GM19397 (cell line): ENCODE measurements around the gene PAX2.

Experiments
- ATAC-seq: cut with Tn5 transposase; IDR thresholded peaks from one replicate; pipeline ENCODE4 v1.9.1; 2021; ENCODE audit warnings: mild to moderate bottlenecking, moderate library complexity; ENCODE audit not compliant: unreplicated experiment

PAX2 gene

DNA sequence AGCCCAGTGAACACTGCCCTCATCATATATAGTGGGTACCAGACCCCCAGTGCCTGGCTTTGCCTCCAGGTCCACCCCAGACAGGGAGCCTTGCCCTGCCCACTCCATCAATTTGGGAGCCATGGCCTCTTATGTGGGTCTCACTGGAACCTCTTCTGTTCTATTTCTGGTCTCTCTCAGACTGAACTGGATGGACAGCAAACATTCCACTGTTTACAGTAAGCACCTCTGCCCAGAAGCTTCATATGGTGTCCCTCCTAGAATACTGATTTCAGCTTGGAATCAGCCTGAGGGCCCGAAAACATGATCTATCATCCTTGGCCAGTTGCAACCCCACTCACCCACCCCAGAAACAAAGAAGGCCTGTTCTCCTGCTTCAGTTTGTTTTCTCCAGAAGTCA is 86.4 kb downstream of the PAX2 start:
- ATAC-seq = no peak

GRCh38 chr10:100835810-100836209 is 90.4 kb downstream of the PAX2 start:
- no peak for ATAC-seq

- ATAC-seq = no peak
Measured at GRCh38 chr10:100836891-100837290, 91.5 kb downstream of the PAX2 start.

- no peak for ATAC-seq
Measured at GRCh38 chr10:100837300-100837699, 91.9 kb downstream of the PAX2 start.

GRCh38 chr10:100838986-100839385 is 93.6 kb downstream of the PAX2 start:
- ATAC-seq = no peak

DNA sequence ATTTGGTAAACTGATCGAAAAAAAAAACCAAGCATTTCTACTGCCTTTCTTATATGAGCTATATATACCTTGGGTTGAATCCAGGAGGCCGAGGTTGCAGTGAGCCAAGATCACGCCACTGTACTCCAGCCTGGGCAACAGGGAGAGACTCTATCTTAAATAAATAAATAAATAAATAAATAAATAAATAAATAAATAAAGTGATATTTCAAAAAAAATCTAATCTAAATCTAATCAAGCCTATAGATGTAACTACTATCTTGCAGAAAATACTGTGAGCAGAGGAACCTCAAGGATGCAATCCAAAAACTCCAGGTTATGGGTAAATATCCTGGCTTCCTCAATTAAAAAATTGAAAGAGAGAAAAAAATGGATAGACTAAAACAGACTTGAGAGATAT is 96.1 kb downstream of the PAX2 start:
- ATAC-seq = no peak

DNA sequence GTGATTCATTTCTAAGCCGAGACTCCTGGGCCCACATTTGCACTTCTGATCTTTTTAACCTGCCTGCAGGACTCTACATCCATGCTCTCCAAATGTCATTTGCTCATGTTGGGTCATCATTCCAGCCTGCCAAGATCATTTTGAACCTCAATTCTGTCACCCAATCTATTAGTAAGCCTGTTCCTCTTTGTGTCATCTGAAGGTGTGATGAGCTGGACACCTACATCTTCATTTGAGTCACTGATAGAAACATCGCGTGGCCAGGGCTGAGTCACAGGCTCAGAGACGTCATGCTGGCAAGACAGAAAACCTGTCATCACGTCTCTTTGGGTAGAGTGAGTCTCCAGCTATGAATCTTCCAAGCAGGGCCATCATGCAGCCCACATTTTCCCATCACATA is 102.1 kb downstream of the PAX2 start:
- ATAC-seq = no peak

DNA sequence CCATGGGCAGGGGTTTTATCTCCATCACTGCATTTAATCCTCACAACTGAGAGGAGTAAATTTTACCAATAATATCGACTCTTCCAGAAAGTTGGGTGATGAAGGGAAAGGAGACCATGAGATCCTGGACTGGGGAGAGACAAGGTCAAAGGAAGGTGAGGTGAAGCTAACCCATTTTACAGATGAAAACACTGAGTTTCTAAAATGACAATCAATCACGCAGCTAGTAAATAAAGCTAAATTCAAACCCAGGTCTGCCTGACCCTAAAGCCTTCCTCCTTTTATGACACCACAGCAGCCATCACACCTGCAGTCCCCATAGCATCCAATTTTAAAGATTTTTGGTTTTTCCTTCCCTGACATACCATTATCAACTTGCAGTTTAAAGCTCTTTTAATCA is 103.4 kb downstream of the PAX2 start:
- no peak for ATAC-seq

GRCh38 chr10:100858261-100858660 is 112.9 kb downstream of the PAX2 start:
- ATAC-seq = no peak

- no peak for ATAC-seq
Measured at GRCh38 chr10:100858747-100859483, 113.5 kb downstream of the PAX2 start.

DNA sequence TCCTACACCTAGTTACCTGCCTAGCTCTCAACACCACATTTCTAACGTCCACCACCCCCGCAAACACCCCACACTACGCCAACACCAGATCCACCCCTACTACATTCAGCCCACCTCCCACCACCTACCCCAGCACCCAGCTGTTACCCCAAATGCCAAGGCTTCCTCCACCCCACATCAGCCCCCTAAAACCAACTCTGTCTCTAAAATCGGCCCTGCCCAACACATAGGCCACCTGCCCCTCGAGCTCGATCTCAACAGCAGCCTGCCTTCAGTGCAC is 114.0 kb downstream of the PAX2 start:
- ATAC-seq = no peak

DNA sequence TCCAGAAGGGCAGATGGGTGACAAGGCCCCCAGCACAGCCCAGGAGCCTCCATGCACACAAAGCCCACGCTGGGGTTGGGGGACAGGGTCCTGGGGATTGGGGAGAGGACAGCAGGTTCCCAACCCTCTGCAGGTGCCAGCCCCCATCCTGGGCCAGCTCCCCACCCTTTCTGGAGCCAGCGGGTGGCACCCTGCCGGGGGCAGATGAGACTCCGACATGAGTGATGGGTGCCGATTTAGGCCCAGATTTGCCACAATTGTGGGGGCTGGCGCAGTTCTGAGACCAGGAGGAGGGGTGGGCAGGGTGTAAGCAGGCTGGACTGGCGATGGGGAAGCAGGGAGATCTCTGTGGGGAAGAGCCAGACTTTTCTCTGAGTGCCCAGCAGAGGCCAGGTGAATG is 118.1 kb downstream of the PAX2 start:
- no peak for ATAC-seq

- no peak for ATAC-seq
Measured at GRCh38 chr10:100864036-100864885, 118.9 kb downstream of the PAX2 start.

DNA sequence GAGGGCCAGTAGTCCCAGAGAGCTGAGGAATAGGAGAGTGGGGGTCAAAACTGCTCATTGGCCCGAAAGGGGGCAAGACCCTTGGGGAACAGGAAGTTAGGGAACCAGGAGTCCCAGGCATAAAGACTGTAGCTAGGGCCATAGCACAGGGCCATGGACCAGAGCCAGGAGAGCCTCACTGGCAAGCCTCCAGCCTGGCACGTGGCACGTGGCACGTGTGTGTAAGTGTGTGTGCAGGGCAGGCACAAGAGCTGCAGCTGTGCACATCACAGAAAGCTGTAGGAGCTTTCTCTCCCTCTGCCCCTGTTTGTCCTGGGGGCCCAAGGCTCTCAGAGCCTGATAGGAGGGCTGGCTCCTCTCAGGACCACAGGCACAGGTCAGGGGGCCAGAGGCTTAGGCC is 119.6 kb downstream of the PAX2 start:
- no peak for ATAC-seq

DNA sequence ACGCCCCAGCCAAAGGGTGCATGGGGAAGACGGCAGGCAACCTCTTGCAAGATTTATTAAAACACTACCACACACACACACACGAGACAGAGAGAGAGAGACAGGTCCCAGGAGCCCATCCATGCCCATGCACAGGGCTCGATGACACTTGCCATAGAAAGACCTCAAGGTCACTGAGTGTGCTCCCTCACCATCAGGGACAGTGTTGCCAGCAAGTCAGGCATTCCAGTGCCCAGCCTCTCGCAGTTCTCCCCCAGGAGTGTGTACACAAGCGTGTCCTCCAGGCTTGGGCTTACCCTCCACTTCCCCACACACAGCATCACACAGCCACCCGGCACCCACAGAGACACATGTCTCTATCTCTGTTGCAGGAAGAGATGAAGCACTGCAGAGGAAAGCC is 120.6 kb downstream of the PAX2 start:
- no peak for ATAC-seq

DNA sequence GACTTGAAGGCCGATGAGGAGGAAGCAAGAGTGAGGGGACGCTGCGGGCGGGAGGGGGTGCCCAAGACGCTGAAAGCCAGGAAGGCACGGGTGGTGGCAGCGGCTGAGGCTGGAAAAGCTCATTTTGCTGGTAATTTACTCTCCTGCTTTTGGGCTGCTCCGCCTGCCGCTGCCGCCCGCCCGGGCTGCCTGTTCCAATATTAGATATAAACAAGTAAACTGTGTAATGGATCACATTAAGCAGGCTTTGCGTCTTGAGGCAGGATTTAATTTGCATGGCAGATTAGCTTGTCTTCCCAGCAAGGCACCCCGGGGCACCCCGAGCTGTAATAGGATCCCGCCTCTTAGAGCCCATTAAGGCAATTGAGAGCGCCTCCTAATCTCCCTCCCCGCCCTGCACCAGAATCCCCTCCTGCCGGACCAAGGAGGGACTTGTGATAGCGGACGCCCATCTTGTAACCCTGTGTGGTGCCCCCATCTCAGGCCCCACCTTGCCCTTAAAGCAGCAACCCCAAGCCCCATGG is 121.3 kb downstream of the PAX2 start:
- ATAC-seq = no peak

DNA sequence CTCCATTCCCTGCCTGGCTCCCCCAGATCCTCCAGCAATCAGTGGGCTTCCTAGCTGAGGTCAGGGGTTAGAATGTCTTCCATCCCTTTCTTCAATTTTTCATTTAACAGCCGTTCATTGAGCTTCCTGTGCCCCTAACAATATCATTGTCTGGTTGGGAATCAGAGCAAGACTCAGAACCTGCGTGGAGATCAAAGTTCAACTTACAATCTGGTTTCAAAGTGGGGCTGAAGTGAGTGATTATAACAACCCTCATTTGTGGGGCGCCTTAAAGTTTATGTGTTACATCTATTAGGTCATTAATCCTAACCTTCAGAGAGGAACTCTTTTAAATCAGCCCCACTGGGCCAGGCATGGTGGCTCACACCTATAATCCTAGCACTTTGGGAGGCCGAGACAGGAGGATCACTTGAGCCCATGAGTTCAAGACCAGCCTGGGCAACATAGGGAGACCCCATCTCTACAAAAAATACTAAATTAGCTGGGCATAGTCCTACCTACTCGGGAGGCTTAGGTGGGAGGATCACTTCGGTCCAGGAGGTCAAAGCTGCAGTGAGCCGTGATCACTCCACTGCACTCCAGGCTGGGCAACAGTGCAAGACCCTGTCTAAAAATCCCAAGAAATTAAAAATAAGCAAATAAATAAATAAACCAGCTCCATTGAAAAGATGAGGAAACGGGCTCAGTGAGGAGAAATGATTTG is 122.0 kb downstream of the PAX2 start:
- ATAC-seq = no peak

DNA sequence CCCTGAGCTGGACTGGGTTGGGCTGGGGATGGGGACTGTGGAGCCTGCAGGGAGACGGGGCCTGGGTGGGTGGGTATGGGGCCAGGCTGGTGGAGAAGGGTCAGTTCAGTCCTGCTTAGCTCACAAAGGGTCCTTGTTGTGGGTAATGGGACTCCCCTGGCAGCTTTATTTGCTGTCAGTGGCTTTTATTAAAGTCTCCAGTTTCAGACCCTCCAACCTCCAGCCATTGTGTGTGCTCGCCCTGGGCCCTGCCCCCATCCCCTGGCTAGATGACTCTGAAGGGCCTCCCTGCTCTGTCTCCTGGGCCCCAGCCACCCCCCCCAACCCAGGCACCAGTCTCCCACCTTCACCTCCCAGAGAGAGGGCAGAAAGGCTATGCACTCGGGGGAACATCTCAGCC is 123.0 kb downstream of the PAX2 start:
- no peak for ATAC-seq

DNA sequence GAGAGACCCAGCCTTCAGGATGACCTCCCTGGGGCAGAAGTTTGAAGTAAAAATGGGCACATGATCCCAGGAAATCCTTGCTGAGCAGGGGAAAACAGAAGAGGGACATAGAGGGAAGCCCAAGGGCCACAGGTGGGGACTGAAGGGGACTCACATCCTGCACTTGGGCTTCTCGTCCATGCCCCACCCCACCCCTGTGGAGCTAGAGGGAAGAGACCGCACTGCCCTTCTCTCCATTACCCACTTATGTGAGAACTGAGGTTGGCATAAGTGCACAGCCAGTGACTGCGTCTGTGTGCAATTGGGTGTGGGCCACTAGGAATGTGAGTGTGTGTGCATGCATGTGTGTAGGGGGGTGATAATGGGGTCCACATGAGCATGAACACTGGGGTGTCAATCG is 124.0 kb downstream of the PAX2 start:
- no peak for ATAC-seq

- ATAC-seq = no peak
Measured at GRCh38 chr10:100872034-100872791, 126.8 kb downstream of the PAX2 start.
